ENCODE results near the gene ZFP36L2.

DNA sequence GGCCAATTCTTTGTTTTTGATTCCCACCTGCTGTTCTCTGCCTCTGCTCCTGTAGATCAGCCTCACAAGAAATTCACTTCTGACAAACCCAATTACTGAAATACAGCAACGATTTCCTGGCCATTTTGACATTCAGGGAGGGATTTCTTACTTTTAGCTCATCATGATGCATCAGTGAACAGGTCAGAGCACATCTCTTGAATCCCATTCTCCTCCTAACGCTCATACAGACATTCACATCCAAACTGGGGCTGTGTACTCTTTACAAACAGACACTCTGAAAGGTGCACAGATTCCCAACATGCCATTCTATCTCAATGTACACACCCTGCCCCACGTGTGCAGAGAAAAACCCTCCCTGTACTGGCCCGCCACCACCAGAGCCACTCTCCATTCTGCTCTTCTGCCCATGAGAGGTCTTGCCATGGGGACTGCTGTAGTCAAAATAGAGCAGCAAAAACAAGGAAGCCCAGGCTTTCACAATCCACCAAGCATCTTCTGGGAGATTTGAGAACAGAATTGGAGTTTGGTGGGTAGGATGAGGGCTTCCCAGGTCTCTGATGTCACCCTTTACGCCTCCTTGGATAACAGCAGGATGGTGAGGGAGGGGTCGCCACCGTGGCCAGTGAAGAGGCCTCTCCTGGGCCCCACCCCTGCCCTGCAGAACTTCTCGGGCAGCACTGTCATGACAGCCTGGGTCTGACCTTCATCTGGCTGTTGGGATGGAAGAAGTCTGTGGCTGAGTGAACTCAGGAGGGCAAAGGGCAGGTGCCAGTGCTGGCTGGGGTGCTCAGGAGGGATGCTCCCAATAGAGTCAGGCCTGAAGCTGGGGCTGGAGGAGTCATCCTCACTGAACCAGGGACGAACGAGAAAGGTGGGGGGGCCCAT is 41.9 kb upstream of the ZFP36L2 start:
- TF ChIP-seq CTCF (IDR thresholded peaks at IDR 0.05) (no peak), POLR2A (IDR thresholded peaks at IDR 0.05) (no peak)
